SK-N-SH (cell line): ENCODE data around the gene GATC.

Source experiments
- EP300 ChIP-seq, 2 experiments: IDR thresholded peaks; 2 replicates each; pipeline versions ENCODE4 v1.4.0 to v1.6.1; 2012; ENCODE audit warnings: borderline replicate concordance in 1 of 2, low read depth in 1 of 2, low read length in 1 of 2
- EZH2phosphoT487 ChIP-seq: fragments of 200-600 bp; sonication (generic); IDR thresholded peaks from 2 replicates; pipeline ENCODE4 v1.6.1; 2017; ENCODE audit warnings: low read depth, mixed run types, mild to moderate bottlenecking, antibody characterized with exemption, moderate library complexity, borderline replicate concordance
- FOXJ3 ChIP-seq: sonication (generic); formaldehyde crosslinking; IDR thresholded peaks from 2 replicates; pipeline ENCODE4 v1.5.1; 2020; ENCODE audit warnings: mild to moderate bottlenecking, missing genetic modification reagents
- POLR2AphosphoS5 ChIP-seq: IDR thresholded peaks from 2 replicates; pipeline ENCODE4 v1.6.1; 2012; ENCODE audit warnings: low read depth, low read length
- RFX5 ChIP-seq: IDR thresholded peaks from 2 replicates; pipeline ENCODE4 v1.6.1; 2012; ENCODE audit warnings: mild to moderate bottlenecking, improper control_type of control experiment, low read length
- SIN3A ChIP-seq: IDR thresholded peaks from 2 replicates; pipeline ENCODE4 v1.6.1; 2012; ENCODE audit warnings: low read depth, mild to moderate bottlenecking, low read length, moderate library complexity, borderline replicate concordance
- TAF1 ChIP-seq: IDR thresholded peaks from 2 replicates; pipeline ENCODE4 v1.6.1; 2012; ENCODE audit warnings: low read depth, mild to moderate bottlenecking, low read length, moderate library complexity, borderline replicate concordance
- TF ChIP-seq, protein P1 (sequence below): fragments of 200-600 bp; sonication (generic); IDR thresholded peaks from 2 replicates; pipeline ENCODE4 v1.6.1; 2017; ENCODE audit warnings: antibody characterized with exemption, mild to moderate bottlenecking, moderate library complexity
- TF ChIP-seq, protein P2 (sequence below): fragments of 150-350 bp; IDR thresholded peaks from 2 replicates; pipeline ENCODE4 v1.6.1; 2017; ENCODE audit warnings: antibody characterized with exemption, low read length, low read depth, borderline replicate concordance
- TF ChIP-seq, protein P3 (sequence below): IDR thresholded peaks from 2 replicates; pipeline ENCODE4 v1.6.1; 2012; ENCODE audit warnings: mild to moderate bottlenecking, low read depth, low read length, moderate library complexity

DNA sequence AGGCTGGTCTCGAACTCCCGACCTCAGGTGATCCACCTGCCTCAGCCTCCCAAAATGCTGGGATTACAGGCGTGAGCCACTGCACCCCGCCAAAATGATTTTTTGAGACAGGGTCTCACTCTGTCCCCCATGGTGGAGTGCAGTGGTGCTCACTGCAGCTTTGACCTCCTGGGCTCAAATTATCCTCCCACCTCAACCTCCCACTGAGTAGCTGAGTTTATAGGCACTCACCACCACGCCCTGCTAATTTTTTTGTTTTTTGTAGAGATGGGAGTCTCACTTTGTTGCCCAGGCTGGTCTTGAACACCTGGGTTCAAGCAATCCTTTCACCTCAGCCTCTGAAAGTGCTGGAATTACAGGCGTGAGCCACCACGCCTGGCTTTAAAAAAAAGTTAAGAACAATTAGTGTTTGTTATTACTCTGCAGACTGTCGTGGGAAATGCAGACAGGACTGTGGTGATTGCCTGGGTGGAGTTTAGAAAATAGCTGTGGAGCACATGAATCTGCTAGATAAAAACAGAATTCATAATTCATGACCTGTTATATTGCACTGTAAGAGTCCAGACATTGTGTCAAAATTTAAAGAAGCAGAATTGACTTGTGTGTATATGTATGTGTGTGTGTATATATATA is 17.5 kb upstream of the GATC start:
- TF ChIP-seq, protein P1, sequence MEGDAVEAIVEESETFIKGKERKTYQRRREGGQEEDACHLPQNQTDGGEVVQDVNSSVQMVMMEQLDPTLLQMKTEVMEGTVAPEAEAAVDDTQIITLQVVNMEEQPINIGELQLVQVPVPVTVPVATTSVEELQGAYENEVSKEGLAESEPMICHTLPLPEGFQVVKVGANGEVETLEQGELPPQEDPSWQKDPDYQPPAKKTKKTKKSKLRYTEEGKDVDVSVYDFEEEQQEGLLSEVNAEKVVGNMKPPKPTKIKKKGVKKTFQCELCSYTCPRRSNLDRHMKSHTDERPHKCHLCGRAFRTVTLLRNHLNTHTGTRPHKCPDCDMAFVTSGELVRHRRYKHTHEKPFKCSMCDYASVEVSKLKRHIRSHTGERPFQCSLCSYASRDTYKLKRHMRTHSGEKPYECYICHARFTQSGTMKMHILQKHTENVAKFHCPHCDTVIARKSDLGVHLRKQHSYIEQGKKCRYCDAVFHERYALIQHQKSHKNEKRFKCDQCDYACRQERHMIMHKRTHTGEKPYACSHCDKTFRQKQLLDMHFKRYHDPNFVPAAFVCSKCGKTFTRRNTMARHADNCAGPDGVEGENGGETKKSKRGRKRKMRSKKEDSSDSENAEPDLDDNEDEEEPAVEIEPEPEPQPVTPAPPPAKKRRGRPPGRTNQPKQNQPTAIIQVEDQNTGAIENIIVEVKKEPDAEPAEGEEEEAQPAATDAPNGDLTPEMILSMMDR: no peak
- TF ChIP-seq, protein P2, sequence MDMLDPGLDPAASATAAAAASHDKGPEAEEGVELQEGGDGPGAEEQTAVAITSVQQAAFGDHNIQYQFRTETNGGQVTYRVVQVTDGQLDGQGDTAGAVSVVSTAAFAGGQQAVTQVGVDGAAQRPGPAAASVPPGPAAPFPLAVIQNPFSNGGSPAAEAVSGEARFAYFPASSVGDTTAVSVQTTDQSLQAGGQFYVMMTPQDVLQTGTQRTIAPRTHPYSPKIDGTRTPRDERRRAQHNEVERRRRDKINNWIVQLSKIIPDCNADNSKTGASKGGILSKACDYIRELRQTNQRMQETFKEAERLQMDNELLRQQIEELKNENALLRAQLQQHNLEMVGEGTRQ: no peak
- no peak for TF ChIP-seq EP300 (IDR thresholded peaks at IDR 0.05; ENCODE audit: borderline replicate concordance in 1 of 2, low read depth in 1 of 2, low read length in 1 of 2)
- TF ChIP-seq, protein P3, sequence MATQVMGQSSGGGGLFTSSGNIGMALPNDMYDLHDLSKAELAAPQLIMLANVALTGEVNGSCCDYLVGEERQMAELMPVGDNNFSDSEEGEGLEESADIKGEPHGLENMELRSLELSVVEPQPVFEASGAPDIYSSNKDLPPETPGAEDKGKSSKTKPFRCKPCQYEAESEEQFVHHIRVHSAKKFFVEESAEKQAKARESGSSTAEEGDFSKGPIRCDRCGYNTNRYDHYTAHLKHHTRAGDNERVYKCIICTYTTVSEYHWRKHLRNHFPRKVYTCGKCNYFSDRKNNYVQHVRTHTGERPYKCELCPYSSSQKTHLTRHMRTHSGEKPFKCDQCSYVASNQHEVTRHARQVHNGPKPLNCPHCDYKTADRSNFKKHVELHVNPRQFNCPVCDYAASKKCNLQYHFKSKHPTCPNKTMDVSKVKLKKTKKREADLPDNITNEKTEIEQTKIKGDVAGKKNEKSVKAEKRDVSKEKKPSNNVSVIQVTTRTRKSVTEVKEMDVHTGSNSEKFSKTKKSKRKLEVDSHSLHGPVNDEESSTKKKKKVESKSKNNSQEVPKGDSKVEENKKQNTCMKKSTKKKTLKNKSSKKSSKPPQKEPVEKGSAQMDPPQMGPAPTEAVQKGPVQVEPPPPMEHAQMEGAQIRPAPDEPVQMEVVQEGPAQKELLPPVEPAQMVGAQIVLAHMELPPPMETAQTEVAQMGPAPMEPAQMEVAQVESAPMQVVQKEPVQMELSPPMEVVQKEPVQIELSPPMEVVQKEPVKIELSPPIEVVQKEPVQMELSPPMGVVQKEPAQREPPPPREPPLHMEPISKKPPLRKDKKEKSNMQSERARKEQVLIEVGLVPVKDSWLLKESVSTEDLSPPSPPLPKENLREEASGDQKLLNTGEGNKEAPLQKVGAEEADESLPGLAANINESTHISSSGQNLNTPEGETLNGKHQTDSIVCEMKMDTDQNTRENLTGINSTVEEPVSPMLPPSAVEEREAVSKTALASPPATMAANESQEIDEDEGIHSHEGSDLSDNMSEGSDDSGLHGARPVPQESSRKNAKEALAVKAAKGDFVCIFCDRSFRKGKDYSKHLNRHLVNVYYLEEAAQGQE: no peak
- TF ChIP-seq SIN3A: no peak
- TF ChIP-seq EZH2phosphoT487: no peak
- TF ChIP-seq FOXJ3 (CRISPR knock-in tag): no peak
- TF ChIP-seq TAF1: no peak
- TF ChIP-seq POLR2AphosphoS5: no peak
- TF ChIP-seq RFX5: no peak
